ENCODE data around the gene GREB1L.

DNA sequence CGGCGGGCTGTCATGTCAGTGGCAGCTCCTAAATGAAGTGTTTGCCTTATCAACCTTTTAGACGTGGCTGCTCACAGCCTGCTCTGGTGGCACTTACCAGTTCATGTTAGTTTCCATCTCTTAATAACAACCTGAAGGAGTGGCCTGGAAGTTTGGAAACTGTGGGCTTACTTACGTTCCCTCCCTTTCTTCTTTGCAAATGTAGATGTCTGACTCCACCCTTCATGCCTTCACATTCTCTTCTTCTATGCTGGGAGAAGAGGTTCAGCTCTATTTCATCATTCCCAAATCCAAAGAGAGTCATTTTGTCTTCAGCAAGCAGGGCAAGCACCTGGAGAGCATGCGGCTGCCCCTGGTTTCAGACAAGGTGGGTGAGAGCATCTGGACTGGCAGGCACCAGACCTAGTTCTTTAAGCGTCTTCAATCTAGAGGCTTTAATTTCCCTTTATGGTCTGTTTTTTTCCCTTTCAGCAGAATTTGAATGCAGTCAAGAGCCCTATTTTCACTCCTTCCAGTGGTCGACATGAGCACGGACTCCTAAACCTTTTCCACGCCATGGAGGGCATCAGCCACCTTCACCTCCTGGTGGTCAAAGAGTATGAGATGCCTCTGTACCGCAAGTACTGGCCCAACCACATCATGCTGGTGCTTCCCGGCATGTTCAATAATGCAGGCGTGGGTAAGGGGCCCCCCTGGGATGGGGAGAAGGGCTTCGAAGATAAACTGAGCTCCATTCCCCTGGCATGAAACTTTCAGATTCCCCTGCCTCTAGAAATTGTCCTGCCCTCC, 266.1 kb downstream of the GREB1L start:
- TF ChIP-seq, protein P1, sequence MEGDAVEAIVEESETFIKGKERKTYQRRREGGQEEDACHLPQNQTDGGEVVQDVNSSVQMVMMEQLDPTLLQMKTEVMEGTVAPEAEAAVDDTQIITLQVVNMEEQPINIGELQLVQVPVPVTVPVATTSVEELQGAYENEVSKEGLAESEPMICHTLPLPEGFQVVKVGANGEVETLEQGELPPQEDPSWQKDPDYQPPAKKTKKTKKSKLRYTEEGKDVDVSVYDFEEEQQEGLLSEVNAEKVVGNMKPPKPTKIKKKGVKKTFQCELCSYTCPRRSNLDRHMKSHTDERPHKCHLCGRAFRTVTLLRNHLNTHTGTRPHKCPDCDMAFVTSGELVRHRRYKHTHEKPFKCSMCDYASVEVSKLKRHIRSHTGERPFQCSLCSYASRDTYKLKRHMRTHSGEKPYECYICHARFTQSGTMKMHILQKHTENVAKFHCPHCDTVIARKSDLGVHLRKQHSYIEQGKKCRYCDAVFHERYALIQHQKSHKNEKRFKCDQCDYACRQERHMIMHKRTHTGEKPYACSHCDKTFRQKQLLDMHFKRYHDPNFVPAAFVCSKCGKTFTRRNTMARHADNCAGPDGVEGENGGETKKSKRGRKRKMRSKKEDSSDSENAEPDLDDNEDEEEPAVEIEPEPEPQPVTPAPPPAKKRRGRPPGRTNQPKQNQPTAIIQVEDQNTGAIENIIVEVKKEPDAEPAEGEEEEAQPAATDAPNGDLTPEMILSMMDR (IDR thresholded peaks at IDR 0.05; ENCODE audit: poor library complexity): no peak
- no peak for TF ChIP-seq EZH2 (IDR thresholded peaks at IDR 0.05; ENCODE audit: borderline replicate concordance)
- no peak for TF ChIP-seq EZH2phosphoT487 (IDR thresholded peaks at IDR 0.05; ENCODE audit: low read depth, severe bottlenecking, unreplicated experiment)
